C1 segment of cervical spinal cord (tissue), 14 donors: ENCODE measurements around the gene C1orf198.
"Not testable (repeated sequence)": the region's sequence is repeated elsewhere in the genome, so short reads cannot be mapped to it uniquely, and the experiment has no call there.

ENCODE experiments used
- DNase-seq, 14 donors: peaks; one replicate each; lab custom pipeline; 2025; lab: John Stamatoyannopoulos, UW

Gene C1orf198

GRCh38 chr1:230861489-230861888 is 6.8 kb downstream of the C1orf198 start:
- DNase-seq = no peak

- no peak for DNase-seq
Observed at GRCh38 chr1:230860617-230861384, 7.5 kb downstream of the C1orf198 start.

DNA sequence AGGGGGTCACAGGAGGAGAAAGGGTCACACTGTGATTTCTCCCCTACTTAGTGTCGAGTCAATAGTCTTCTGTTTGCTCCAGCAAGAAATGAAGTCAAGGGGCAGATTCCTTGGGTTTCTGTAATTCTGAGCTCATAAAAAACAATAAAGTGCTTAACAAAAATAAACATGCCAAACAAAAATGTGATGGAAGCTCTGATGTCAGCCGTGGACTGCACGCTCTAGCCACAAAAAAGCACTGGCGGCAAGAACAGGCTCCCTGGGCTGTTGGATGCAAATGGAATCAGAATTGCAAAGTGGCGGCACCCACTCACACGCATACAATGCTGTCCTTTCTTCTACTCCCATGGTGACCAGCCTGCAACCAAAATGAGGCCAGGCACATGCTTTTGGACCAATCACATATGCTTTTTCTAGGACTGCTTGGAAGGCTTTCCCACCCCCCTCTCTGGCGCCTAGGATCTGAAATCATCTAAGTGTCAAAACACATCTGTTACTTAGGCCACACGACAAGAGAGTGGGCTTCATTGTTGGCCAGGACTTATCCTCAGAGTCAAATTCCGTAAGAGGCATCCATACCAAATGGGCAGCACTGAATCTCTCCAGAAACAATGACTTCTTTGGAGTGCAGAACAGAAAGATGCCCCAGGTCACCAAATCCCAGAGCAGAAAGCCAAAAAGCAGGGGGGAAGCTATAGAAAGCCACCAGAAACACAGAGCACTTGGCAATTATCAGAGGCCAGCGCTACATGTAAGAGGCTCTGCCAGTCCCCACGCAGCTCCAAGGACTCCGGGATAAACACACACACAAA is 9.2 kb downstream of the C1orf198 start:
- peak in 12 of 14 donors; percentile 22 to 88 (median 78) for DNase-seq

DNA sequence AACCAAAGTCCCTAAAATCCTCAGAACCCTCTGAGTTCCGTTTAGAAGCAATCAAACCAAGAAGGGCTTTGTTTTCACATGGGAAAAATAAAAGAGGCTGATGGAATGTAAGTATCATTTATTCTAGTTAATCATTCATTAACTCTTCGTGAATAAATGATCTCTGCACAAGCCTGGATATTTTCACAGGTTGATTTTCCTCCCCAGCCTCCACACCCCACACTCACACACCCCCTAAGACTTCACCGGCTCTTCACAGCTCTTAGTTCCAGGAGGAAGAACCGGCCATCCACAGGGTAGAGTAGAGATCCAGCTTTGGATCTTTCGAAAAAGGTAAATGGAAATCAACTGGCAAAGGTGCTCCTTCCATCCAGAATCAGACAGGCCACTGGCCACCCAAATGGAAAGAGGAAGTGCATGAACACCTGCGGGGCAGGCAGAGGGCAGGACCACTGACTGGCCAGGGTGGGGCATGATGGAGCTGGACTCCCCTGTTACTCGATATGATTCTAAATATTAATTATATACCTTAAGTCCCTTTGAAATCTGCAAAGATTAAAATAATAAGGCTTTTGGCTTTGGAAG is 10.0 kb downstream of the C1orf198 start:
- no peak for DNase-seq

GRCh38 chr1:230857822-230858221 is 10.5 kb downstream of the C1orf198 start:
- DNase-seq = no peak

- peak in 11 of 14 donors; percentile 28 to 95 (median 56) for DNase-seq
Observed at GRCh38 chr1:230857077-230857476, 11.2 kb downstream of the C1orf198 start.

- peak in 5 of 14 donors; percentile 29 to 71 (median 57) for DNase-seq
Observed at GRCh38 chr1:230855886-230856285, 12.4 kb downstream of the C1orf198 start.

GRCh38 chr1:230854423-230854822 is 13.9 kb downstream of the C1orf198 start:
- DNase-seq = no peak

- no peak for DNase-seq
Observed at GRCh38 chr1:230853731-230854130, 14.6 kb downstream of the C1orf198 start.

GRCh38 chr1:230852959-230853358 is 15.4 kb downstream of the C1orf198 start:
- no peak for DNase-seq

DNA sequence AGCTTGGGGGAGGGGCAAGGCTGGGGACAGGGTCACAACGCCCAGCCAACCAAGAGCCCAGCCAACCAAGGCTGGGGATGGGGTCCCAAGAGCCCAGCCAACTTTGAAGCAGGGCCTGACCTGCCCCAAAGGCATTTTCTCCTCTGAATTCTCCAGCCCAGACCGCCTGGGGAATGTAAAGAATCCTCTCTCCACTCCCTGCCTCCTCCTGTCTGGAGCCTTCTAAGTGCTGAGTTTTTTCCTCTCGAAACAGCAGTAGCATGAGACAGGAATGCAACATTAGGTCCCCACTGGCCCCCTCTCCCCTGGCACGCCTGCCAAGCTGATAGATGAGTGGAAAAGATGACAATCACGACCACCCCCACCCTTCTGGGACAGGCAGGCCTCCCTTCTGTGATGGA is 17.0 kb downstream of the C1orf198 start:
- no peak for DNase-seq

GRCh38 chr1:230850547-230850946 is 17.8 kb downstream of the C1orf198 start:
- no peak for DNase-seq

GRCh38 chr1:230849451-230850224 is 18.7 kb downstream of the C1orf198 start:
- DNase-seq = peak in 1 of 14 donors; percentile 59

DNA sequence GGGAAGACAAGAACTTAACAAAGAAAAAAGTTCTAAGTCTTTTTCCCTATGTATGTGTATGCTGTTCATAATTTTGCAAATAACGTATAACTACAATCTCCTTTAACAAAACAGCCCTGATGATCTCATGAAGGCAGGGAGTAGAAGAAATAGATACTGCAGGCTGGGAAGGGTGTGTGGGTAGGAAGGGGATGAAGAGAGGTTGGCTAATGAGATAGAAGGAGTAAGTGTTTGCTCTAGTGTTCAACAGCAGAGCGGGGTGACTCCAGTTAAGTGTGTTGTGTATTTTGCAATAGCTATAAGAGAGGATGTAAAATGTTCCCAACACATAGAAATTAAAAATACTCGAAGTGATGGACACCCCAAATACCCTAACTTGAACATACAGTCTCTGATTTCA is 20.1 kb downstream of the C1orf198 start:
- no peak for DNase-seq

GRCh38 chr1:230845184-230845583 is 23.1 kb downstream of the C1orf198 start:
- DNase-seq = not testable (repeated sequence)

DNA sequence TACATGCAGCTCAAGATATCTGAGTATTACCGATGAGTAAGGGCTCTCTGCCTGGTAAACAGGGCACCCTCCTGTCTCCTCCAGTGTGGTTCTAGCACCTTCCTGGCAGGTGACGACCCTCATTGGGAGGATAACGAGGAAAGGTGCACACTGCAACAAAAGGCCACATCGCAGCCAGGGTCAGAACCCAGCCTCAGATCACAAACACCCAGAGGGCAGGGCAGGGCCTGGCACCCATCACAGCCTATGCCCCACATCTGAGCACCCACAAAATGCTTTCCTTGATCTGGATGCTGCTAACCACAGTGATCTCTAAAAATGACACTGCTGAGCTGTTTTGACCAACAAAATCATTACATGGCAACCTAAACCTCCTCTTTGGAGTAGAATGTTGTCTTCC is 23.8 kb downstream of the C1orf198 start:
- DNase-seq = no peak

DNA sequence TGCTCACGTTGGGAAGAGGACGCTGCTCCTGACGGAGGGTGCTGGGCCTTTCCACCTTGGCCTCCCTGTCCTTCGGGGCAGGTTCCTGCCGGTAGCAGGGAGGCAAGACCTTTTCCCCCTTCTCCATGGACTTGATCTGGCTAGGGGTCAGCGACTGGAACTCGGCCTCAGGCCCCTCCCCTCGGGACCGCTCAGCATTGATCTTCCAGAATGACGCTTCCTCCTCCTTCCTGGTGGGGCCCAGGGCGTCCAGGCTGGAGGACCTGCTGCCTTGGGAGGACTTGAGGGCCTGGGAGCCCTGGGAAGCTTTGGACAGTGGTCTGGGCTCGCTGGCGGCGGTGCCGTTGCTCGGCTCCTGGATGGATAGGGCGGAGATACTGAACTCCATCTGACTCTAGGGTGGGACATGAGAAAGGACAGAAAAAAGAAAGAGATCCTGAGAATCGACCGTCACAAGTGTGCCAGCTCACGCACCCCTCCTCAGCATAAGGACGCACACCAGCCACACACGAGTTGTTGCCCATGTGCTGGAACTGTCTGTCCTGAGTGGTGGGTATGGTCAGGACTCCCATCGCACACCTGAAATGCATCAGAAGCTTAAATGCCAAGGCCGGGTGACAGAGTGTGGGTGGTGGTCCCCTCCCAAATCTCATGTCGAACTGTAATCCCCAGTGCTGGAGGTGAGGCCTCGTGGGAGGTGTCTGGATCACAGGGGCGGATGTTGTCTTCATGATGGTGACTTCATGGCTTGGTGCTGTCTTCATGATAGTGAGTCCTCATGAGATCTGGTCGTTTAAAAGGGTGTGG is 24.6 kb downstream of the C1orf198 start:
- DNase-seq = no peak

DNA sequence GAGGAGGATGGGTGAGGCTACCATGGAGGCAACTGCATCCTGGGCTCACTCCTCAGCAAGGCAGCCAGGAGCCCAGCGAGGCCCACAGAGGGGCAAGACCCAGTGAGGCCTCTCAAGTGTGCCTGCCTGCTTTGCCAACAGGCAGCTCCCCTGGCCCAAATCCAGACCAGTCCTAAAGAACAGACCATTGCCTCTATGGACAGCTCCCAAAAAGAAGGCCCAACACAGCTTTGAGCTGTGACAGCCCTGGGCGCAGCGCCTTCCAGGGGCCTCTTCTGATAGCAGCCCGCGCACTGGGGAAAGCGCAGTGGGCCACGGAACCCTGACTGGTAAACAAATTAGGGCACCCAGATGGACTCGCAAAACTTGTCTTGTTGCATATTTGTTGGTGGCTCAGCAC is 25.5 kb downstream of the C1orf198 start:
- DNase-seq = no peak

DNA sequence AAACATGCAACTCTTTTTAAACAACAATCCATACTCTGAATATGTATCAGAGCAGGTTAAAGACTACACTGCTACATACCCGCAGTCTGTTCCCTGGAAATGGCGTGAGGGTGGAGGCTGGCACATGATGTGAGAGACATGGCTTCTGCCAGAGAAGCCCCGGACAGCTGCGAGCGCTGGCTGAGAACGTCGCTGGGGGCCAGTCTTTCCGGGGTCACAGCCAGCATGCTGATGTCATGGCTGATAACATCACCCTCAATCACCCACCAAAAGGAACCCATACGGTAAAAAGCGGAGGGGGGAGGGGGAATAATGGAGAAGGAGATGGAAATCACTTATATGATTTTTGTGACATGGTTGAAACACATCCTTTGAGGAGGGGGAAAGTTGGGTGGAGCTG is 29.1 kb downstream of the C1orf198 start:
- DNase-seq = peak in 3 of 14 donors; percentile 47 to 59 (median 51)

- no peak for DNase-seq
Observed at GRCh38 chr1:230836793-230837192, 31.5 kb downstream of the C1orf198 start.

DNA sequence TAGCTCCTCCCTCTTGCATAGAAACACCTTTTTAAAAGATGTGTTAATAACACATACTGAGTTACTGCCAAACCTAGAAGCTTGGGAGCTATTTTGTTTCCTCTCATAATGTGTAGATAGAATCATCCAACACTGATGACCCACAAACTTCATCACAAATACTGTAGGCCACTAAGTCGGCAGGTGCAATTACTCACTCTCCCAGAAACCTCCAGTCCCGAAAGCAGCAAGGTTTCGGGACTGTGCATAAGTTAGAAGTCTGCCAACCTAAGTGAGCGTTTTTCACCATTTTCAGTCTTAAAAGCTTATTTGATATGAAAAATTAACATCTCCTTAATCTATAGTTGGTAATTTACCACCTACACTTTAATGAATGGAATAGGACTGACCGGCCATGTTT is 32.0 kb downstream of the C1orf198 start:
- DNase-seq = no peak
